Loucy (cell line): ENCODE data around the gene DYNC2H1.
"Not testable (repeated sequence)": the region's sequence is repeated elsewhere in the genome, so short reads cannot be mapped to it uniquely, and the experiment has no call there.

Source experiments
- H2AFZ ChIP-seq: fragments of 200-600 bp; sonication (generic); 2 replicates; pipeline ENCODE4 v1.6.0; 2016; ENCODE audit warnings: antibody characterized with exemption, mild to moderate bottlenecking, low read length, moderate library complexity
- H3F3A ChIP-seq: fragments of 200-600 bp; 2 replicates; pipeline ENCODE4 v1.6.0; 2016; ENCODE audit warnings: antibody characterized with exemption, low read depth, mild to moderate bottlenecking
- H3K27me3 ChIP-seq: fragments of 200-600 bp; sonication (generic); 2 replicates; pipeline ENCODE4 v1.6.1; 2014; ENCODE audit warnings: low read length, mild to moderate bottlenecking; ENCODE audit not compliant: insufficient read depth, poor library complexity, severe bottlenecking
- H3K36me3 ChIP-seq: fragments of 200-600 bp; sonication (generic); 2 replicates; pipeline ENCODE4 v1.6.1; 2016; ENCODE audit warnings: low read length; ENCODE audit not compliant: insufficient read depth
- H3K4me1 ChIP-seq: fragments of 200-600 bp; sonication (generic); 2 replicates; pipeline ENCODE4 v1.5.1; 2014; ENCODE audit warnings: low read length, mild to moderate bottlenecking; ENCODE audit not compliant: insufficient read depth, poor library complexity, severe bottlenecking
- H3K4me2 ChIP-seq: fragments of 200-600 bp; sonication (generic); 2 replicates; pipeline ENCODE4 v1.6.0; 2014; ENCODE audit warnings: antibody characterized with exemption, low read length, low read depth, mild to moderate bottlenecking; ENCODE audit not compliant: poor library complexity, severe bottlenecking
- H3K4me3 ChIP-seq: fragments of 200-600 bp; sonication (generic); 2 replicates; pipeline ENCODE4 v1.5.1; 2014; ENCODE audit warnings: low read length, mild to moderate bottlenecking, mixed read lengths; ENCODE audit not compliant: poor library complexity, severe bottlenecking
- H3K79me2 ChIP-seq: fragments of 200-600 bp; sonication (generic); 2 replicates; pipeline ENCODE4 v1.6.1; 2014; ENCODE audit warnings: low read length; ENCODE audit not compliant: insufficient read depth
- H3K9ac ChIP-seq: fragments of 200-600 bp; sonication (generic); 2 replicates; pipeline ENCODE4 v1.6.0; 2014; ENCODE audit warnings: mild to moderate bottlenecking, low read depth, low read length, moderate library complexity; ENCODE audit not compliant: poor library complexity, severe bottlenecking
- H3K9me2 ChIP-seq: fragments of 200-600 bp; sonication (generic); replicated peaks from 2 replicates; pipeline ENCODE4 v1.6.1; 2016; ENCODE audit warnings: low read depth, low read length, mixed read lengths
- H3K9me3 ChIP-seq: fragments of 200-600 bp; sonication (generic); 2 replicates; pipeline ENCODE4 v1.6.1; 2014; ENCODE audit warnings: mild to moderate bottlenecking, antibody characterized with exemption, low read length, low read depth; ENCODE audit not compliant: insufficient read depth
- H4K20me1 ChIP-seq: fragments of 200-600 bp; sonication (generic); 2 replicates; pipeline ENCODE4 v1.6.0; 2014; ENCODE audit warnings: antibody characterized with exemption, low read length, mild to moderate bottlenecking; ENCODE audit not compliant: insufficient read depth, poor library complexity, severe bottlenecking
- EZH2phosphoT487 ChIP-seq: fragments of 200-600 bp; IDR thresholded peaks from 2 replicates; pipeline ENCODE4 v1.6.1; 2018; ENCODE audit warnings: antibody characterized with exemption, mild to moderate bottlenecking, moderate library complexity, borderline replicate concordance
- TF ChIP-seq, protein P1 (sequence below): fragments of 200-600 bp; sonication (generic); conservative IDR thresholded peaks from 2 replicates; pipeline ENCODE4 v1.5.1; 2014; ENCODE audit warnings: mild to moderate bottlenecking, antibody characterized with exemption, low read length

Gene DYNC2H1

DNA sequence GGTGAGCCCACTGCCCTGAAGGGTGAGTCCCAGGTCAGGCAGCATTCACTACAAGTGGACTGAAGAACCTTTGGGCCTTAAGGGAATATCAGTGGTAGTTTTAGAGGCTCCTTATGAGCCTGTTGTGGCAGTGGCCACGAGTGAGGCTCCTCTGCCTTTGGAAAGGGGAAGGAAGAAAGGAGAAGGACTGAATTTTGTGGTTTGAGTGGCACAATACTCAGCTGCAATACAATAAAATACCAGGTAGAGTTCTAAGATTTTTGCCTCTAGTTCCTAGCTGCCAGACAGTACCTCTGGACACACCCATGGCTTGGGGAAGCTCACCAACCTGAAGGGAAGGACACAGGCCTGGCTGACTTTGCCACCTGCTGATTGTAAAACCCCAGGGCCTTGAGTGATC, 260.9 kb downstream of the DYNC2H1 start:
- Histone ChIP-seq H2AFZ (no peak overlapping the region), H3K9ac (no peak overlapping the region), H3K79me2 (no peaks in the 10 kb centered on the region), H3K4me2 (no peak overlapping the region), H4K20me1 (no peaks in the 10 kb centered on the region), H3K9me3 (no peaks in the 10 kb centered on the region), H3K4me3 (no peak overlapping the region), H3K9me2 (no peaks in the 10 kb centered on the region), H3K36me3 (no peaks in the 10 kb centered on the region), H3K4me1 (no peaks in the 10 kb centered on the region), H3K27me3 (no peaks in the 10 kb centered on the region), H3F3A (no peaks in the 10 kb centered on the region)
- TF ChIP-seq, protein P1, sequence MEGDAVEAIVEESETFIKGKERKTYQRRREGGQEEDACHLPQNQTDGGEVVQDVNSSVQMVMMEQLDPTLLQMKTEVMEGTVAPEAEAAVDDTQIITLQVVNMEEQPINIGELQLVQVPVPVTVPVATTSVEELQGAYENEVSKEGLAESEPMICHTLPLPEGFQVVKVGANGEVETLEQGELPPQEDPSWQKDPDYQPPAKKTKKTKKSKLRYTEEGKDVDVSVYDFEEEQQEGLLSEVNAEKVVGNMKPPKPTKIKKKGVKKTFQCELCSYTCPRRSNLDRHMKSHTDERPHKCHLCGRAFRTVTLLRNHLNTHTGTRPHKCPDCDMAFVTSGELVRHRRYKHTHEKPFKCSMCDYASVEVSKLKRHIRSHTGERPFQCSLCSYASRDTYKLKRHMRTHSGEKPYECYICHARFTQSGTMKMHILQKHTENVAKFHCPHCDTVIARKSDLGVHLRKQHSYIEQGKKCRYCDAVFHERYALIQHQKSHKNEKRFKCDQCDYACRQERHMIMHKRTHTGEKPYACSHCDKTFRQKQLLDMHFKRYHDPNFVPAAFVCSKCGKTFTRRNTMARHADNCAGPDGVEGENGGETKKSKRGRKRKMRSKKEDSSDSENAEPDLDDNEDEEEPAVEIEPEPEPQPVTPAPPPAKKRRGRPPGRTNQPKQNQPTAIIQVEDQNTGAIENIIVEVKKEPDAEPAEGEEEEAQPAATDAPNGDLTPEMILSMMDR = no peak
- TF ChIP-seq EZH2phosphoT487 = no peak

DNA sequence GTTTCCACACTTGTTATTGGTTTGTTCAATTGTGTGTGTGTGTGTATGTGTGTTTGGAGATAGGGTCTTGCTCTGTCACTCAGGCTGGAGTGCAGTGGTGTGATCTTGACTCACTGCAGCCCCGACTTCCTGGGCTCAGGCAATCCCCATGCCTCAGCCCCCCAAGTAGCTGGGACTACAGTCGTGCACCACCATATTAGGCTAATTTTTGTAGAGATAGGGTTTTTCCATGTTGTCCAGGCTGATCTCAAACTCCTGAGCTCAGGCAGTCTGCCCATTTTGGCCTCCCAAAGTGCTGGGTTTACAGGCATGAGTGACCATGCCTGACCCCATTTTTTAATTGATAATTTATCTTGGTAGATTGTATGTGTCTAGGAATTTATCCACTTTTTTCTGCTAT, 263.7 kb downstream of the DYNC2H1 start:
- no peak for TF ChIP-seq EZH2phosphoT487
- TF ChIP-seq, protein P1 = no peak
- H3K36me3 ChIP-seq = no peaks in the 10 kb centered on the region

DNA sequence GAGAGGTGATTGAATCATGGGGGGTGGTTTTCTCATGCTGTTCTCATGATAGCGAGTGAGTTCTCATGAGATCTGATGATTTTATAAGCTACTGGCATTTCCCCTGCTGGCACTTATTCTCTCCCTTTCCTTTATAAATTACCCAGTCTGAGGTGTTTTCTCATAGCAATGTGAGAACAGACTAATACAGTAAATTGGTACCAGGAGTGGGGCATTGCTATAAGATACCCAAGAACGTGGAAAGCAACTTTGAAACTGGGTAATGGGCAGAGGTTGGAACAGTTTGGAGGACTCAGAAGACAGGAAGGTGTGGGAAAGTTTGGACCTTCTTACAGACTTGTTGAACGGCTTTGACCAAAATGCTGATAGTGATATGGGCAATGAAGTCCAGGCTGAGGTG, 265.0 kb downstream of the DYNC2H1 start:
- H3F3A ChIP-seq, H3K4me3 ChIP-seq, H3K9ac ChIP-seq, H3K79me2 ChIP-seq, H3K4me1 ChIP-seq, H2AFZ ChIP-seq, H3K27me3 ChIP-seq, H3K36me3 ChIP-seq, H3K4me2 ChIP-seq, H3K9me3 ChIP-seq, H4K20me1 ChIP-seq, H3K9me2 ChIP-seq: not testable (repeated sequence)

More for the DNA sequence above, 263.7 kb downstream of the DYNC2H1 start:
- Histone ChIP-seq H3K4me1 (no peaks in the 10 kb centered on the region), H3K4me2 (no peak overlapping the region), H3K9ac (no peak overlapping the region), H2AFZ (no peak overlapping the region), H3K9me3 (peaks cover 4% of the 10 kb centered on the region; the same call in 1 of the 2 replicates), H3K27me3 (no peaks in the 10 kb centered on the region), H4K20me1 (no peaks in the 10 kb centered on the region), H3K4me3 (no peak overlapping the region), H3K9me2 (no peaks in the 10 kb centered on the region), H3K79me2 (no peaks in the 10 kb centered on the region), H3F3A (no peaks in the 10 kb centered on the region)

DNA sequence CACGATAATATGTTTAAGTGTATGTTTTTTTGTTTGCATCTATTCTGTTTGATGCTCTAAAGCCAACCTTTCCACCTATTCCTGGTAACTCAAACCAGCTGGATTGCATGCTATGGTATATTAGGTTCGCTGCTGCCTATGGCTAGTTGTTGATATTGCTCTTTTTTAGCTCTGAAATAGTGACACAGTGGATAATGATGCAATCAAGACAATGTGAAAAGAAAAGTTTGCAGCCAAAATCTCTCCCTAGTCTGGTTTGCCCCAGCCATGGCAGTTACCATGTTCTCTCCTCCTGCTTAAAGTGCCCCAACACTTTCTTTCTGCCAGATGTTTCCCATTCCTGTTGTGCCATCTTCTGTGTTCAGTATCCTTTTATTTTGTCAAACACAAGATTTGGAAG, 269.7 kb downstream of the DYNC2H1 start:
- no peaks in the 10 kb centered on the region for H3F3A ChIP-seq
- no peaks in the 10 kb centered on the region for H3K36me3 ChIP-seq
- H3K4me3 ChIP-seq = no peak overlapping the region

More for the DNA sequence above, 269.7 kb downstream of the DYNC2H1 start:
- H3K79me2 ChIP-seq = no peaks in the 10 kb centered on the region
- TF ChIP-seq, protein P1 = no peak
- TF ChIP-seq EZH2phosphoT487 = no peak
- no peaks in the 10 kb centered on the region for H3K4me1 ChIP-seq
- H4K20me1 ChIP-seq = no peaks in the 10 kb centered on the region
- H3K9ac ChIP-seq = no peak overlapping the region
- H3K27me3 ChIP-seq = no peaks in the 10 kb centered on the region
- no peak overlapping the region for H3K4me2 ChIP-seq
- H3K9me2 ChIP-seq = no peaks in the 10 kb centered on the region
- H2AFZ ChIP-seq = no peak overlapping the region
- peaks cover 4% of the 10 kb centered on the region; the same call in 1 of the 2 replicates for H3K9me3 ChIP-seq
